GM12878 (cell line): Measurements from ENCODE around the gene NCBP3. TPM values are rescaled to one million over a fixed set of nuclear protein-coding genes. Genes with fewer than 3 reads are reported as not detected.

ENCODE experiments used
- BCL3 ChIP-seq: IDR thresholded peaks from 2 replicates; pipeline ENCODE4 v1.6.1; 2011; ENCODE audit warnings: borderline replicate concordance, low read depth, mild to moderate bottlenecking, moderate library complexity, low read length; ENCODE audit not compliant: insufficient read depth, poor library complexity, severe bottlenecking
- CHD2 ChIP-seq: IDR thresholded peaks from 2 replicates; pipeline ENCODE4 v1.6.1; 2011; ENCODE audit warnings: low read depth, low read length, improper control_type of control experiment, borderline replicate concordance
- DPF2 ChIP-seq: fragments of 450-650 bp; IDR thresholded peaks from 2 replicates; pipeline ENCODE4 v1.6.1; 2017; ENCODE audit warnings: mild to moderate bottlenecking
- EGR1 ChIP-seq, 2 experiments: IDR thresholded peaks; 1 replicate in 1 of 2; 2 replicates in 1 of 2; pipeline ENCODE4 v1.6.1; 2011 to 2012; ENCODE audit warnings: low read depth in 2 of 2, low read length in 2 of 2, borderline replicate concordance in 1 of 2, mild to moderate bottlenecking in 1 of 2, moderate library complexity in 1 of 2
- ETV6 ChIP-seq, 2 experiments: fragments of 450-650 bp in 1 of 2; IDR thresholded peaks in 1 of 2; conservative IDR thresholded peaks in 1 of 2; 2 replicates each; pipeline ENCODE4 v1.6.1; 2014; ENCODE audit warnings: antibody characterized with exemption in 1 of 2, borderline replicate concordance in 1 of 2, low read depth in 1 of 2, mild to moderate bottlenecking in 1 of 2, moderate library complexity in 1 of 2
- IKZF2 ChIP-seq, 2 experiments: fragments of 450-650 bp; IDR thresholded peaks; 2 replicates each; pipeline ENCODE4 v1.6.1; 2017; ENCODE audit warnings: mild to moderate bottlenecking in 2 of 2, moderate library complexity in 2 of 2
- LARP7 ChIP-seq: fragments of 450-650 bp; IDR thresholded peaks from 2 replicates; pipeline ENCODE4 v1.6.1; 2017; ENCODE audit warnings: mild to moderate bottlenecking
- NFYB ChIP-seq: IDR thresholded peaks from 2 replicates; pipeline ENCODE4 v1.6.1; 2011; ENCODE audit warnings: low read depth, mild to moderate bottlenecking, low read length, improper control_type of control experiment, moderate library complexity; ENCODE audit not compliant: insufficient read depth
- NR2F1 ChIP-seq: fragments of 450-650 bp; conservative IDR thresholded peaks from 2 replicates; pipeline ENCODE4 v1.6.1; 2017; ENCODE audit warnings: mild to moderate bottlenecking
- POU2F2 ChIP-seq: IDR thresholded peaks from 3 replicates; pipeline ENCODE4 v1.6.1; 2011; ENCODE audit warnings: low read depth, mild to moderate bottlenecking, low read length, borderline replicate concordance
- SP1 ChIP-seq: IDR thresholded peaks from one replicate; pipeline ENCODE4 v1.6.1; 2011; ENCODE audit warnings: low read depth, low read length
- STAT3 ChIP-seq: IDR thresholded peaks from 2 replicates; pipeline ENCODE4 v1.6.1; 2011; ENCODE audit warnings: low read depth, low read length, improper control_type of control experiment
- ZNF24 ChIP-seq: fragments of 450-650 bp; IDR thresholded peaks from 2 replicates; pipeline ENCODE4 v1.6.1; 2017; ENCODE audit warnings: antibody characterized with exemption, mild to moderate bottlenecking
- polyA plus RNA-seq, 11 experiments: library from polyadenylated mRNA; depleted of rRNA in 4 of 11; unstranded in 6 of 11; stranded (reverse) in 5 of 11; fragments of >200 nt; fragmentation: Nextera tagmentation in 4 of 11; fragmentation: Illumina TruSeq in 1 of 11; extraction: Ambion mirVana in 4 of 11; extraction: Trizol in 1 of 11; gene quantifications; 1 replicate in 1 of 11; 2 replicates in 10 of 11; pipeline versions ENCODE4 v1.2.1 to v1.2.3, GENCODE V29; 2011 to 2016; ENCODE audit warnings: inconsistent platforms in 2 of 11, missing spikeins in 2 of 11, low read depth in 1 of 11
- total RNA-seq, 4 experiments: library from RNA; depleted of rRNA in 3 of 4; stranded (reverse); fragments of >200 nt in 3 of 4; fragmentation: Illumina TruSeq in 1 of 4; extraction: Trizol in 1 of 4; gene quantifications; 2 replicates each; pipeline versions ENCODE4 v1.2.1 to v1.2.3, GENCODE V29; 2013 to 2021
- TF ChIP-seq, protein P1 (sequence below): fragments of 450-650 bp; IDR thresholded peaks from 2 replicates; pipeline ENCODE4 v1.6.1; 2016; ENCODE audit warnings: mild to moderate bottlenecking, moderate library complexity, borderline replicate concordance

Gene NCBP3
- total and polyA plus RNA-seq, 10 of the 15 experiments (the other 5 are each of a cell fraction or from before 2014, with no cell fraction given), result 5.2 to 32.0 (median 23.2) TPM

DNA sequence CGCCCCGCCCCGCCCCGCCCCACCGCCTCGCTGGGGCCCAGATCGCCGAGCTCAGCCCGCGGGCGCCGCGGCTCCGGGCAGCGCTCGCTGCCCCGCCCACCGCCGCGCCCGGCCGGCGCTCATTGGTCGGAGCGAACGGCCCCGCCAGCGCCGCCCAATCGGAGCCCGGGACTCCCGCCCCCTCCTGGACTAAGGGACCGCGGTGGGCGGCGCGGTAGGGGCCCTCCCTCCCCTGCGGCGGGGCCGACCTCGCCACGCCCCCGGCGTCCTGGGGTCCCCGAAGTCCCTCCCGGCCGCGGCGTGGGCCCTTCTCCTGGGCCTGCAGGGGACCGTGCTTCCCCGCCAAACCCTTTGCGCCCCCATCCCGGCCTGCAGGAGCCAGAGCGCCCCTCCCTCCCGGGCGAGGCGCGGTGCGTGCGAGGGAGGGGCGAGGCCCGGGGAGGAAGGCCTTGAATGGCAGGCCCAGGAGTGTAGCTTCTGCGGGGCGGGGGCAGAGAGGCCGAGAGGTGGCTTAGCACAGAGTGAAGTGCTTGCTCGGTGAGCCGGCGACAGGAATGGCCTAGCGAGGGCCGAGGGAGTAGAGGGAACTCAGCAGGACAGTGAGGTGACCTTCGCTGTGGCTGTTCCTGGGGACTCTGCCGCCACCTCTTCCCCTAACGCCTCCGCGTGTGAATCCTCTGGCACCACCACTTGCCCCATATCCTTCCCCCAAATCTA, 47.1 kb upstream of the NCBP3 start, which contains the start of gene CAMKK1 (continued):
- TF ChIP-seq, protein P1, sequence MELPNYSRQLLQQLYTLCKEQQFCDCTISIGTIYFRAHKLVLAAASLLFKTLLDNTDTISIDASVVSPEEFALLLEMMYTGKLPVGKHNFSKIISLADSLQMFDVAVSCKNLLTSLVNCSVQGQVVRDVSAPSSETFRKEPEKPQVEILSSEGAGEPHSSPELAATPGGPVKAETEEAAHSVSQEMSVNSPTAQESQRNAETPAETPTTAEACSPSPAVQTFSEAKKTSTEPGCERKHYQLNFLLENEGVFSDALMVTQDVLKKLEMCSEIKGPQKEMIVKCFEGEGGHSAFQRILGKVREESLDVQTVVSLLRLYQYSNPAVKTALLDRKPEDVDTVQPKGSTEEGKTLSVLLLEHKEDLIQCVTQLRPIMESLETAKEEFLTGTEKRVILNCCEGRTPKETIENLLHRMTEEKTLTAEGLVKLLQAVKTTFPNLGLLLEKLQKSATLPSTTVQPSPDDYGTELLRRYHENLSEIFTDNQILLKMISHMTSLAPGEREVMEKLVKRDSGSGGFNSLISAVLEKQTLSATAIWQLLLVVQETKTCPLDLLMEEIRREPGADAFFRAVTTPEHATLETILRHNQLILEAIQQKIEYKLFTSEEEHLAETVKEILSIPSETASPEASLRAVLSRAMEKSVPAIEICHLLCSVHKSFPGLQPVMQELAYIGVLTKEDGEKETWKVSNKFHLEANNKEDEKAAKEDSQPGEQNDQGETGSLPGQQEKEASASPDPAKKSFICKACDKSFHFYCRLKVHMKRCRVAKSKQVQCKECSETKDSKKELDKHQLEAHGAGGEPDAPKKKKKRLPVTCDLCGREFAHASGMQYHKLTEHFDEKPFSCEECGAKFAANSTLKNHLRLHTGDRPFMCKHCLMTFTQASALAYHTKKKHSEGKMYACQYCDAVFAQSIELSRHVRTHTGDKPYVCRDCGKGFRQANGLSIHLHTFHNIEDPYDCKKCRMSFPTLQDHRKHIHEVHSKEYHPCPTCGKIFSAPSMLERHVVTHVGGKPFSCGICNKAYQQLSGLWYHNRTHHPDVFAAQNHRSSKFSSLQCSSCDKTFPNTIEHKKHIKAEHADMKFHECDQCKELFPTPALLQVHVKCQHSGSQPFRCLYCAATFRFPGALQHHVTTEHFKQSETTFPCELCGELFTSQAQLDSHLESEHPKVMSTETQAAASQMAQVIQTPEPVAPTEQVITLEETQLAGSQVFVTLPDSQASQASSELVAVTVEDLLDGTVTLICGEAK, result no peak
- TF ChIP-seq SP1, result peak; percentile 87
- peak; percentile 91 for TF ChIP-seq NFYB
- no peak for TF ChIP-seq ZNF24
- peak; percentile 69 for TF ChIP-seq DPF2
- TF ChIP-seq EGR1 (IDR thresholded peaks at IDR 0.05; ENCODE audit: borderline replicate concordance in 1 of 2, low read depth in 2 of 2, low read length in 2 of 2), result peak in 1 of 2 experiments; percentile 58; a peak in 1 of 3 replicates
- TF ChIP-seq IKZF2 (IDR thresholded peaks at IDR 0.05), result peak in 1 of 2 experiments; percentile 17; a peak in 1 of 4 replicates
- TF ChIP-seq CHD2, result peak; percentile 32; the same call in 1 of the 2 replicates
- no peak for TF ChIP-seq POU2F2
- TF ChIP-seq ETV6 (conservative IDR thresholded peaks at IDR 0.05 in 1 of 2, IDR thresholded peaks at IDR 0.05 in 1 of 2; ENCODE audit: borderline replicate concordance in 1 of 2, low read depth in 1 of 2), result no peak
- no peak for TF ChIP-seq STAT3
- peak; percentile 72; the same call in 1 of the 2 replicates for TF ChIP-seq LARP7
- TF ChIP-seq BCL3, result no peak
- TF ChIP-seq NR2F1, result peak; percentile 65; the same call in 1 of the 2 replicates
- TF ChIP-seq, all 136 proteins: peak for 24
